Heart right ventricle (tissue), 16 donors: ENCODE results near the gene GATM. TPM values are rescaled to one million over a fixed set of nuclear protein-coding genes. Genes with fewer than 3 reads are reported as not detected.

Experiments
- ATAC-seq, 8 donors: fragments of 200-7000 bp; cut with Tn5 transposase; one replicate each; pipeline ENCODE4 v1.9.1; 2020; ENCODE audit warnings: mild to moderate bottlenecking in 8 of 8, moderate library complexity in 8 of 8, moderate number of reproducible peaks in 1 of 8
- DNase-seq, 2 donors: peaks; one replicate each; pipeline ENCODE4 v3.0.0-alpha.2; 2020
- H3K27ac ChIP-seq, 10 donors: fragments of 200-600 bp; sonication (generic) in 2 of 10; one replicate each; pipeline versions ENCODE4 v1.5.0 to v1.8.0; 2020 to 2022; ENCODE audit warnings: mild to moderate bottlenecking in 3 of 10
- H3K27me3 ChIP-seq, 7 donors: fragments of 200-600 bp; one replicate each; pipeline ENCODE4 v1.8.0; 2021 to 2022; ENCODE audit warnings: mild to moderate bottlenecking in 2 of 7
- H3K36me3 ChIP-seq, 9 donors: fragments of 200-600 bp; sonication (generic) in 1 of 9; one replicate each; pipeline versions ENCODE4 v1.5.0 to v1.8.0; 2020 to 2022; ENCODE audit warnings: mild to moderate bottlenecking in 2 of 9
- H3K4me1 ChIP-seq, 9 donors: fragments of 200-600 bp; sonication (generic) in 1 of 9; one replicate each; pipeline versions ENCODE4 v1.5.0 to v1.8.0; 2020 to 2022; ENCODE audit warnings: mild to moderate bottlenecking in 4 of 9
- H3K4me3 ChIP-seq, 10 donors: fragments of 200-600 bp; sonication (generic) in 2 of 10; one replicate each; pipeline versions ENCODE4 v1.5.0 to v1.8.0; 2020 to 2022; ENCODE audit warnings: mild to moderate bottlenecking in 7 of 10, moderate library complexity in 2 of 10
- H3K9me3 ChIP-seq, 11 donors: fragments of 200-600 bp in 10 of 11; sonication (generic) in 2 of 11; one replicate each; pipeline versions ENCODE4 v1.5.0 to v1.8.0; 2013 to 2022; ENCODE audit warnings: mild to moderate bottlenecking in 2 of 11, control low read depth in 1 of 11, moderate library complexity in 1 of 11
- WGBS, 2 donors: extraction: QIAGEN DNeasy Blood & Tissue Kit; methylation state at CpG; one replicate each; pipeline ENCODE4 v1.1.7; 2013; ENCODE audit warnings: inconsistent platforms in 1 of 2; 5-methylcytosine and 5-hydroxymethylcytosine counted together
- intact Hi-C, 10 donors: fragments of 100-400 bp; cut with DNase I; formaldehyde crosslinking; loops; one replicate each; pipeline versions ENCODE4 v1.11.1 to v1.14.2; 2022
- polyA plus RNA-seq, 2 donors: library from polyadenylated mRNA; stranded (reverse); fragments of 200-250 nt; gene quantifications; one replicate each; pipeline ENCODE4 v1.2.3, GENCODE V29; 2013
- total RNA-seq, 10 donors: library from RNA; stranded (reverse); fragmentation: NEBNext Ultra II Directional in 3 of 10; extraction: Animal tissue kit (Norgen Biotek cat#: 25700) in 3 of 10; gene quantifications; one replicate each; pipeline versions ENCODE4 v1.2.1 to v1.2.4, GENCODE V29; 2021 to 2023
- TF ChIP-seq, protein P1 (sequence below), 9 donors: fragments of 200-600 bp; sonication (generic) in 2 of 9; IDR thresholded peaks; one replicate each; pipeline versions ENCODE4 v1.5.0 to v1.8.0; 2021 to 2022; ENCODE audit warnings: antibody characterized with exemption in 9 of 9, mild to moderate bottlenecking in 5 of 9, moderate library complexity in 1 of 9
- donor health status: Arrhythmogenic right ventricular cardiomyopathy.
- donor health status: ischemic (EF 13 %, LVEDD 7.1; RV severe dilation, severe dysfunction).
- donor health status: healthy with polysubstance abuse.
- donor health status: DM: no; HTN: yes; CAD: no.
- donor health status: DM: no; HTN: no; CAD: no.
- donor health status: ischemic (EF 25% LVEDD 6.9; RV normal size, moderate dysfunction).
- donor health status: ischemic (EF 25% LVEDD 5.7; RV mildly dilated, moderate dysfunction).
- donor health status: healthy.
- donor health status: DM: yes; HTN: yes; CAD: no.
- donor health status: Ischemic cardiomyopathy.
- donor health status: ischemic (EF 35%, LVEDD 5.7; RV mildly dilated, moderate dysfunction).
- donor health status: nonischemic (EF 11% LVEDD 7.7; RV severe dilation, severe dysfunction).
- donor health status: DM: yes; HTN: yes; CAD: no.
- donor health status: PGD.
- donor health status: ischemic (EF 29% LVEDD 5.4; RV normal size, mild dysfunction).
- donor health status: nonischemic (EF 23%, LVEDD 6.1; RV moderate dilation, normal function).

Gene GATM
- total and polyA plus RNA-seq, 12 donors: 4.7 to 97.8 (median 27.4) TPM

DNA sequence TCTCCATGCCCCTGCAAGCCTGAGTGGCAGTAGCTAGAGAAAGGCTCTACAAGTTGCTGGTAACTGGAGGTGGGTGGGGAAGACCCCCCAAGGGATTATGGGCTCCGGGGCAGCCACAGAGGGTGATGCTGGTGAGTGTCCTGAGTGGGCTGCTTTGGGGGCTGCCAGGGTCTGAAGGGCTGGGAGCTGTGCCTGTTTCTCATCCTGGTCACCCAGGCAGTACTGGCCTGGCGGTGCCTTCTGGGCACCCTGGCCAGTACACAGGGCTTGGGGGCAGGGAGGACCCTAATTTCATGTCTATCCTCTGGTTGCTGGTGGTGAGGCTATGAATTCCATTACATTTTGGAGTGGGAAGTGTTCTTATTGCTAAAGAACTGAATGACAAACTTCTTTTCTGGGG lies 46.1 kb upstream of the GATM start:
- DNase-seq (no peak), ATAC-seq (no peak)
- Histone ChIP-seq H3K36me3 (peaks cover 0 to 46% (median 9%) of the 10 kb centered on the region in 9 donors), H3K9me3 (no peaks in the 10 kb centered on the region), H3K4me3 (no peak overlapping the region), H3K27me3 (no peaks in the 10 kb centered on the region), H3K27ac (no peak overlapping the region), H3K4me1 (no peaks in the 10 kb centered on the region)
- WGBS, 2 donors: 98 to 100% methylated on average over 2 of the region's 2 CpGs
- intact Hi-C loops: no loop called here
- TF ChIP-seq, protein P1, sequence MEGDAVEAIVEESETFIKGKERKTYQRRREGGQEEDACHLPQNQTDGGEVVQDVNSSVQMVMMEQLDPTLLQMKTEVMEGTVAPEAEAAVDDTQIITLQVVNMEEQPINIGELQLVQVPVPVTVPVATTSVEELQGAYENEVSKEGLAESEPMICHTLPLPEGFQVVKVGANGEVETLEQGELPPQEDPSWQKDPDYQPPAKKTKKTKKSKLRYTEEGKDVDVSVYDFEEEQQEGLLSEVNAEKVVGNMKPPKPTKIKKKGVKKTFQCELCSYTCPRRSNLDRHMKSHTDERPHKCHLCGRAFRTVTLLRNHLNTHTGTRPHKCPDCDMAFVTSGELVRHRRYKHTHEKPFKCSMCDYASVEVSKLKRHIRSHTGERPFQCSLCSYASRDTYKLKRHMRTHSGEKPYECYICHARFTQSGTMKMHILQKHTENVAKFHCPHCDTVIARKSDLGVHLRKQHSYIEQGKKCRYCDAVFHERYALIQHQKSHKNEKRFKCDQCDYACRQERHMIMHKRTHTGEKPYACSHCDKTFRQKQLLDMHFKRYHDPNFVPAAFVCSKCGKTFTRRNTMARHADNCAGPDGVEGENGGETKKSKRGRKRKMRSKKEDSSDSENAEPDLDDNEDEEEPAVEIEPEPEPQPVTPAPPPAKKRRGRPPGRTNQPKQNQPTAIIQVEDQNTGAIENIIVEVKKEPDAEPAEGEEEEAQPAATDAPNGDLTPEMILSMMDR (IDR thresholded peaks at IDR 0.05): no peak

DNA sequence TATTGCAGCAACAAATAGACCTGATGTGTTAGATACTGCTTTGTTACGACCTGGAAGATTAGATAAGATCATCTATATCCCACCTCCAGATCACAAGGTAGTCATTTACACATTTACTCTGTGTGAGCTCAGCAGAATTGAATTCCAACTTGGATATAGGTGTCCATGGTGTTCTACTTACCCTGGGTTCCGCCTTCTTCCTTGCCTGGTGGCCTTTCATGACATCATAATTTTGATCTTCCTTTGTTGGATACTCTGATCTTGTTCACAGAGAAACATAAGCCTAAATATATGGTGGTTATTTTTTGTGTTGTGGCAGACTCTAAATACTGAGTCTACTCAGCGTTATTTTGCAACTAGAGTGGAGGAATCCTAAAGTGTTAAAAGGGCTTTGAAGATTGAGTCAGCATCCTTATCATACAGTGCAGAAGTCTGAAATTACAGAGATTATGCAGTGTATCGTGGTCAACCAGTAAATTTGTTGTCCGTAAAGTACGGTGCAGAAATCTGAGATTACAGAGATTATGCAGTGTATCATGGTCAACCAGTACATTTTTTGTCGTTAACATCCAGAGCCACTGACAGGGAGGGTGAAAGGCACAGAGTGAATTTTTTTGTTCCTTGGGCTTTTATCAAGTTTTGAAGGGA lies 39.1 kb upstream of the GATM start:
- no peaks in the 10 kb centered on the region for H3K9me3 ChIP-seq
- no peak overlapping the region for H3K4me3 ChIP-seq
- intact Hi-C loops: loop anchor here in 1 of 10 donors (10.0 kb wide), 1 partner anchor 97 kb away; no protein-coding TSS in a partner anchor
- DNase-seq (no peak), ATAC-seq (no peak)
- 91 to 92% methylated on average over 7 of the region's 7 CpGs for WGBS, 2 donors
- no peak overlapping the region for H3K27ac ChIP-seq
- TF ChIP-seq, protein P1 (IDR thresholded peaks at IDR 0.05): no peak
- H3K27me3 ChIP-seq: no peaks in the 10 kb centered on the region
- H3K4me1 ChIP-seq: peaks cover 0 to 7% (median 0%) of the 10 kb centered on the region in 9 donors
- H3K36me3 ChIP-seq: peaks cover 0 to 100% (median 67%) of the 10 kb centered on the region in 9 donors

DNA sequence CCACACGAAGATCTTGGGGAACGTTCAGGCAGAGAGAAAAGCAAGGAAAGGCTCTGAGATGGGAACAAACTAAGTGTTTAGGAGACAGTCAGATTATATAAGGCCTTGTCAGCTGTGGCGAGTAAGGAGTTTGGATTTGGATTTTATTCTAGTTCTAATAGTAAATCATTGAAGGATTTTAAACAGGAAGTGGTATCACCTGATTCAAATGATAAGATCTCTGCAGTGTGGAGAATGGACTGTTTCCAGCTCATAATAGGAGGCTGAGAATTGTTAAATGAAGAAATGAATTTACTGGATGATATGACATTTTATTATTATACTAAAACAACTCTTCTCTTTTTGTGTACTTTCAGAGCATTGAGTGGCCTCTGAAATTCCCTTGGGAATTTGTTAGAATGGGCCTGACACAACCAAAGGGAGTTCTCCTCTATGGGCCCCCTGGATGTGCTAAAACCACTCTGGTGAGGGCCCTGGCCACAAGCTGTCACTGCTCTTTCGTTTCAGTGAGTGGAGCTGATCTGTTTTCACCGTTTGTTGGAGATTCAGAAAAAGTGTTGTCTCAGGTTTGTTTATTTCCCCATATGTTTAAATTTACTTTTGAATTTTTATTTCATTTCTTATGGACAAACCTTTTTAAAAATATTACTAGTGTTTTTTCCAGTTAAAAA lies 36.0 kb upstream of the GATM start:
- Histone ChIP-seq H3K27ac (no peak overlapping the region), H3K36me3 (peaks cover 0 to 100% (median 73%) of the 10 kb centered on the region in 9 donors), H3K9me3 (no peaks in the 10 kb centered on the region), H3K4me3 (no peak overlapping the region), H3K27me3 (no peaks in the 10 kb centered on the region), H3K4me1 (peaks cover 0 to 7% (median 0%) of the 10 kb centered on the region in 9 donors)
- 67 to 74% methylated on average over 5 of the region's 5 CpGs for WGBS, 2 donors
- intact Hi-C loops: loop anchor here in 1 of 10 donors (10.0 kb wide), 1 partner anchor 100 kb away; no protein-coding TSS in a partner anchor
- ATAC-seq: no peak
- DNase-seq: no peak
- TF ChIP-seq, protein P1 (IDR thresholded peaks at IDR 0.05): no peak

DNA sequence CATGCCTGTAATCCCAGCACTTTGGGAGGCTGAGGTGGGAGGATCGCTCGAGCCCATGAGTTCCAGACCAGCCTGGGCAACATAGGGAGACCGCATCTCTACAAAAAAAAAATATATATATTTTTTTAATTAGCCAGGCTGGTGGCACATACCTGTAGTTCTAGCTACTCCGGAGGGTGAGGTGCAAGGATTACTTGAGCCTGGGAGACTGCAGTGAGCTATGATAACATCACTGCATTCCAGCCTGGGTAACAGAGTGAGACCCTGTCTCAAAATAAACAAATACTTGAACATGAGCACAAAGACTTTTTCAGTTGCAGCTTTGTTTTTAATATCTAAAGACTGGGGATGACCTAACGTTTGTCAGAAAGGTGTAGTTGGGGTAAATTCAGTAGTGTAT lies 31.3 kb upstream of the GATM start:
- no peak for ATAC-seq
- intact Hi-C loops: loop anchor here in 1 of 10 donors (10.0 kb wide), 1 partner anchor 245 kb away; no protein-coding TSS in a partner anchor
- Histone ChIP-seq H3K27ac (no peak overlapping the region), H3K4me3 (no peak overlapping the region), H3K27me3 (no peaks in the 10 kb centered on the region), H3K36me3 (peaks cover 0 to 99% (median 54%) of the 10 kb centered on the region in 9 donors), H3K9me3 (no peaks in the 10 kb centered on the region), H3K4me1 (peaks cover 0 to 16% (median 8%) of the 10 kb centered on the region in 9 donors)
- TF ChIP-seq, protein P1 (IDR thresholded peaks at IDR 0.05): no peak
- DNase-seq: no peak
- WGBS, 2 donors: 91 to 93% methylated on average over 5 of the region's 5 CpGs
